GM21515 (cell line): ENCODE results near the gene TRIM38.
A peak's percentile ranks its signal among the peaks of the same experiment; 100 is the strongest.
"Not testable (repeated sequence)": the region's sequence is repeated elsewhere in the genome, so short reads cannot be mapped to it uniquely, and the experiment has no call there.

Source experiments
- ATAC-seq: cut with Tn5 transposase; IDR thresholded peaks from one replicate; pipeline ENCODE4 v1.9.1; 2021; ENCODE audit not compliant: unreplicated experiment

The TRIM38 gene

DNA sequence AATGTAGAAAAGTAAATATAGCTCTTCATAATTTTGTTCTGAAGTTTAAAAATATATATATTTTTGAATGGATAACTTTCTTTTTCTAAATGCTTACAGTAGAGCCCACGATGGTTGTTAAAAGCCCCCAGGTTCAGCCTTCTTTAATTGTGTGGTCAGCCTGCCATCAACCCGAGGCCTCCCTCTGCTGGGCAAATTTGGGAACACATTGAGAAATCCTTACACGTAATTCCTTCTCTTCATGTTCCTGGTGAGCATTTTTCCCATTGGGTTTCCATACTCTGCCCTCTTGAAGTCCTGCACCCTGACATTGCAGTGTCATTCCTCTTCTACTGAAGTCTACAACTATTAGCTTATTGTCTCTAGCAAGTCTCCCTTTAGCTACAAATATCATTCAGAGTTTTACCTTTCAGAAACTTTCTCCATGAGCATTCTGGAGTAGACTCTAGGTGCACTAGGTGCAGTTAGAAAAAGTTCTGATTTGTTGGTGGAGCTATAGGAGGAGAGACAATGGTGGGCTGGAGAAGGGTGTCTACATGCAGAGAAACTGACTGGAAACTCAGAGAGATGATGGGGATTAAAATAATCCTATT lies 40.6 kb downstream of the TRIM38 start:
- no peak for ATAC-seq

DNA sequence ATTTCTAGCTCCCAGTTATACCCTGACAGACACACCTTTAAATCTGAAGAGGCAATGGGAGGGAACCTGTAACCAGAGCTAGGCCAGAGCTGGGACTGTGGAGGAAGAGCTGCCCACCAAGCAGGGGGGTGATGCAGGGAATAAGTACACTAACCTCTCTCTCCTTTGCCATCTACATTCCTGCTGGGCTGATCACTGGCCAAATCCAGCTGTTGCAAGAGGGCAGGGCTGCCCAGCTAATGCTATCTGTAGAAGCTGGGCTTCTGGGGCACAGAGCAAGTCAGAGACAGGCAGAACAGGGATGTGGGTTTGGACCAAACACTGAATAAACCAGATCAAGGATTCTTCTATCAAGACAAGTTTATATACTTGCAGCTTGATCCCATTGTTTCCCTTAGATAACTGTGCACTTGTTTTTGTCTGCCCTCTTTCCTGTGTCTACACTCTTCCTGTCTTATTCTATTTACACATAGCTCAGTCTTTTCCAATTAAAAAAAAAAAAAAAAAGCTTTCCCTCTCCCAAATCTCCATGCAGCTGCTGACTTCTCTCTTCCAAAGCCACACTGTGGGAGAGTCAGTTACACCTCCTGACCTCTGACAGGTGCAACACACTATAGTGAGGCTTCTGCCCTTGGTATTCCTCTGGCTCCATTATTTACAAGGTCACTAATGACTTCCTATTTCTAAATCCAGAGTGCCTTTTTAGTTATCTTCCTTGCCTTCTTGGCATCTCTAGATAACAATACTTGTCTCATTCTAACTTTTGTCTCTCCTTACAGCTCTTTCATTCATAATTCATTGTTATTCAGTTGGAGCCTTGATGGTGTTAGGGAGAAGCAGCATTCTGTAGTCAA lies 43.7 kb downstream of the TRIM38 start:
- no peak for ATAC-seq

DNA sequence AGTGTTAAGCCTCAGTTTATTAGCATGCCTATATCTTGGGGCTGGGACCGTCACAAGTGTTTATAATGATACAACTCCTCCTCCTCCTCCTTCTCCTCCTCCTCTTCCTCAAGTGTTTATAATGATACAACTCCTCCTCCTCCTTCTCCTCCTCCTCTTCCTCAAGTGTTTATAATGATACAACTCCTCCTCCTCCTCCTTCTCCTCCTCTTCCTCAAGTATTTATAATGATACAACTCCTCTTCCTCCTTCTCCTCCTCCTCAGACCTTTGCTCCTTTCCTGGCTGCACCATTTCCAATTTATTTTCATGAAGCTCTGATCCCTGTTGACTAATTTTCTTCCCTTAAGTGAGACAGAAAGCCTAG lies 44.3 kb downstream of the TRIM38 start:
- ATAC-seq = not testable (repeated sequence)

DNA sequence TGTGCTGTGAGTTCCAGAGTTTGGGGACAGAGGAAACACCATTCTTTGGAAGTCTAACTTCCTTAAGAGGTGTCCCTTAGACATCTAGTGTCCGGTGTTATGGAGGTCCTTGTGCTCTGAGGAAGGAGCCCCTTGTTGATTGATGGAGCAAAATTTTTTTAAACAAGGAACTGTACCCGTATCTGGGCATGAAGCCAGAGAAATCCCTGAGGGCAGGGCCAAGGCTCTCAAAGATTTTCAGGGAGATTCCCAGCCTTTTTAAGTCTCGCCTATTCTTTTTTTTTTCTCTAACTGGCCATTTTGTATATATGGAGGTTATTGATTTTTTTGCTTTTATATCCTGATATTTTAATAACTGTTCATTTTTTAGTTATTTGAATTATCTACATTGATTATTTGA lies 45.9 kb downstream of the TRIM38 start:
- no peak for ATAC-seq

DNA sequence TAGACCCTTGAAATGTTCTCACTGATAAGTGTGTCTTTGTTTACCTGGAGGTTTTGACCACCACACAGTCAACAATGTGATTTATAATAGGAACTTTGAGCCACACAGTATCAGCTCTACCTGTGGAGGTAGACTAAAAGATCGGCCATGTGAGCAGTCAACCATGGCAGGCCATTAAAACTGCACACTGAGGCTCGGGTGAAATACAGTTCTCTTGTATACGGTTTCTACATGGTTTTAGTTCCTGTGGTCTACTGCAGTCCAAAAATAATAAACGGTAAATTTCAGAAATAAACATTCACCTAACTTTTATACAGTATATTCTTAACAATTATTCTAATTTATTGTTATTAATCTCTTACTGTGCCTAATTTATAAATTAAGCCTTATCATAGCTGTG lies 47.2 kb downstream of the TRIM38 start:
- ATAC-seq = no peak

DNA sequence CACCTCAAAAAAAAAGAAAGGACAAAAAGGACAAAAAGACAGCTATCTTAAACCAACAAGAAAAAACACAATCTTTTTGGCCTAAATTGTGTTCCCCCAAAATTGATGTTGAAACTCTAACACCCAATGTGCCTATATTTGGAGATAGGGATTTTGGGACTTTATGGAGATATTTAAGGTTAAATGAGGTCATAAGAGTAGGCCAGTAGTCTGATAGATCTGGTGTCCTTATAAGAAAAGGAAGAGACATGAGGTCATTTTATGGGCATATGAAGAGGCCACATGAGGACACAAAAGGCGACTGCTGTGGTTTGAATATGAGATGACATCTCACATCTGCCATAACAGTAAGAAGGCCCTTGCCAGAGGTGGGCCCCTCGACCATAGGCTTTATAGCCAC lies 49.5 kb downstream of the TRIM38 start:
- ATAC-seq = no peak

DNA sequence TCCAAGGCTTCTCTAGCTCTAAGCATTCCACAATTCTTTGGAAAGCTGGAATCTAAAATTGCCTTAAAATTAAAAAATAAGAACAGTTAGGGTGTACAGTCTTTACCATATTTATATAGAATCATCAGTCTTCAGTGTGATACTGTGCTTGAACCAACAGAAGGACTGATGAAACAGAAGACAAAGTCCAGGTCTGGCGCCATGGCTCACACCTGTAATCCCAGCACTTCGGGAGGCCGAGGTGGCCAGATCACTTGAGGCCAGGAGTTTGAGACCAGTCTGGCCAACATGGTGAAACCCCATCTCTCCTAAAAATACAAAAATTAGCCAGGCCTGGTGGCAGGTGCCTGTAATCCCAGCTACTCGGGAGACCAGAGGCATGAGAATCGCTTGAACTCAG lies 51.8 kb downstream of the TRIM38 start:
- not testable (repeated sequence) for ATAC-seq

DNA sequence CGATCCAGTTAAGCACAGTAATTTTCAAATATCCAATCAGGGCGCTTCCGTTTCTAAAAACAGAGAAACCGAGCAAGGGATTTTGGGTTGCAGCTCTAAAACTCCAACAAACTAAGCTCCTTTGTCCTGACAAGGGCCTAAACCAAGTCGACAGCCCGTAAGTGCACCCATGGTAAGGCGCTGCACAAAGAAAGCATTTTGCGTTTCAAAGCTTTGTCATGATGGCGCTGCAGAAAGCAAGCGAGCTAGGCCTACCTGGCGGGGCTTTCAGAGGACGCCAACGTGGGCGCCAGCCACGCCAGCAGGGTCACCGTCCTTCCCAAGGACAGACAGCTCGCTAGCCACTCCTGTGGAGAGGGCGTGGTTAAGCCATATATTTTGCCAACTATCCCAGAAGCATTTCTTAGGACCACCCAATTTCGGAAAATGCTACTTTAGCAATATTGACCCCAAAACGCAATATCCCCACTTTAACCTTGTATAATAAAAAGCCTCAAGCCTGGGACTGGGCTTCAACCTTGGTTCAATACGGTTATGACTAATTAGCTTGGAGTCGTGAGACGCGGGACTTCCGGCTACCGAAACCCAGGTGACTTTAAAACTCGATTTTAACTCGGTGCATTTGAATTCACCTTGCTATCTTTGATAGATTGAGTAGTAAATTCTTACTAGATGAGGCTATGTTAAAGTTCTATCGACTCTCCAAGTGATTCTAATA lies 53.8 kb downstream of the TRIM38 start:
- no peak for ATAC-seq

DNA sequence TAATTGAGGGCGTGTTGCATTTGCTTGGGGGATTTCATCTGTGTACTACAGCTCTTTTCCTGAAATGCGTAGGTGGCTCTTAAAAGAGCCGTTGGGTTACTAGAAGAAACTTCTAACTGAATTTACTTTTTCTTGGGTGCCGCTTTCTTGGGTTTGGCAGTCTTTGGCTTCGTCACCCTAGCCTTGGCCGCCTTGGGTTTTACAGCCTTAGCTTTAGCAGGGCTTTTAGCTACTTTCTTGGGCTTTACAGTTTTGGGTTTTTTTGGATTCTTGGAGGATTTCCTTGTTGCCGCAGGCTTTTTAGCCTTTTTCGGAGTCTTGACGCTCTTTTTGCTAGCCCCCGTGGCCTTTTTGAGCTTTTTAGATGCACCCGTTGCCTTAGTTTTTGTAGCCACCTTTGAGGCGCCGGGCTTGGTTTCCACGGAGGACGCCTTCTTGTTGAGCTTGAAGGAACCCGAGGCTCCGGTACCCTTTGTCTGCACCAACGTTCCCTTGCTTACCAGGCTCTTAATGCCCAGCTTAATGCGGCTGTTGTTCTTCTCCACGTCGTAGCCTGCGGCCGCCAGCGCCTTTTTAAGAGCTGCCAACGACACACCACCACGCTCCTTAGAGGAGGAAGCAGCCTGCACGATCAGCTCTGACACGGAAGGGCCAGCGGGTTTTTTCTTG lies 54.5 kb downstream of the TRIM38 start:
- ATAC-seq = no peak

DNA sequence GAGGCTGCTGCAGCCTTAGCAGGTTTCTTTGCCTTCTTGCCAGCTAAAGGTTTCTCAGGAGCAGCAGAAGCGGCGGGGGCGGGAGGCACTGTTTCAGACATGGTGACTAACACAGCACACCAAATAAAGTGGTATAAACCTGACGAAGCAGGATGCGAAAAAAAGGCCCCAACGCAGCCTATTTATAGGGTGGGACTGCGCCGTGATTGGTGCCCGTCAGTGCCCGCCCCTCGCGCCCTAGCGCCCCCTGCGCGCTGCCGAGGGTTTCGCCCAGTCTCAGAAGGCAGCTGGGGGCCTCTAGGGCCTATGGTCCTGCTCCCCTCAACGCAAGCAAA lies 55.0 kb downstream of the TRIM38 start:
- no peak for ATAC-seq

DNA sequence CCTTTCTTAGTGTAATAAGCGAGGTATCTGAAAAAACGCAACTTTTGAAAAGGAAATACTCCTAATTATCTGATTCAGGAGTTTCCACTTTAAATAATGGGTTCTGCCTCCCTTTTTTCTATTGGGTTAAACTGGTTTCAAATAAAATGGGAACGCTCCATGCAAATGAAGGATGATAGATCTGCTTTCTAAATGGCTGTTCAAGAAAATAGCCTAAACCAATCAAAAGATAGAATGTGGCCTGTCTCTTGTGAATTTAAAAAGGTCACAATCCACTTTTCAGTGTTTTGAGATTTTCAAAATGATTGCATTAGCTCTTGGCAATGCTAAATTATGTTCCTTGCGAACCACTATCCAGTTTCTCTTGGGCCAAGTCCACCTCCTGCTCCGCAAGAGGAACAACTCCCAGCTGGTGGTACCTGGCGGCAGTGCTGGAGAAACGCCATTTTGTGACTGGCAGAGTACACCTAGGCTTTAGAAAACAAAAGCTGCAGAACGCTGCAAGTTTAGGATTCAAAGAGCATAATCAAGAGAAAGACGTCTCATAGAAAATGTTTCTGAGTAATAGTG lies 56.7 kb downstream of the TRIM38 start:
- no peak for ATAC-seq

DNA sequence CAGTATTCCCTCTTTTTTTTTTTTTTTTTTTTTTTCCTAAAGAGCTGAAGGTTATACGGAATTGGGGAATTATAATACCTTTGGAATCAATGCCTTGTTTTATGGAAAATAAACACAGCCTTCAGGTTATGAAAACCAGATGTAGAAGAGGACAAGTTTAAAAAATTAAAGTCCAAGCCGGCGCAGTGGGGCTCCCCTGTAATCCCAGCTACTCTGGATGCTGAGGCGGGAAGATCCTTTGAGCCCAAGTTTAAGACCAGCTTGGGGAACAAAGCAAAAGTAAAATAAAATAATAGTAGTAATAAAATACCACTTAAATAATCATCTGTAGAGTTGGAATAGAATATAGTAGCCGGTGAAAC lies 57.3 kb downstream of the TRIM38 start:
- no peak for ATAC-seq

DNA sequence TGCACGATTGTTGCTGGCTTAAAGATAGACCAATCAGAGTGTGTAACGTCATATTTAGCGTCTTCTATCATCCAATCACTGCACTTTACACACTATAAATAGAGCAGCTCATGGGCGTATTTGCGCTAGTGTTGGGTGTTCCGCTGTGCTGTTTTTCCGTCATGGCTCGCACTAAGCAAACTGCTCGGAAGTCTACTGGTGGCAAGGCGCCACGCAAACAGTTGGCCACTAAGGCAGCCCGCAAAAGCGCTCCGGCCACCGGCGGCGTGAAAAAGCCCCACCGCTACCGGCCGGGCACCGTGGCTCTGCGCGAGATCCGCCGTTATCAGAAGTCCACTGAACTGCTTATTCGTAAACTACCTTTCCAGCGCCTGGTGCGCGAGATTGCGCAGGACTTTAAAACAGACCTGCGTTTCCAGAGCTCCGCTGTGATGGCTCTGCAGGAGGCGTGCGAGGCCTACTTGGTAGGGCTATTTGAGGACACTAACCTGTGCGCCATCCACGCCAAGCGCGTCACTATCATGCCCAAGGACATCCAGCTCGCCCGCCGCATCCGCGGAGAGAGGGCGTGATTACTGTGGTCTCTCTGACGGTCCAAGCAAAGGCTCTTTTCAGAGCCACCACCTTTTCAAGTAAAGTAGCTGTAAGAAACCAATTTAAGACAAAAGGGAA lies 57.9 kb downstream of the TRIM38 start:
- ATAC-seq = peak; percentile 53

DNA sequence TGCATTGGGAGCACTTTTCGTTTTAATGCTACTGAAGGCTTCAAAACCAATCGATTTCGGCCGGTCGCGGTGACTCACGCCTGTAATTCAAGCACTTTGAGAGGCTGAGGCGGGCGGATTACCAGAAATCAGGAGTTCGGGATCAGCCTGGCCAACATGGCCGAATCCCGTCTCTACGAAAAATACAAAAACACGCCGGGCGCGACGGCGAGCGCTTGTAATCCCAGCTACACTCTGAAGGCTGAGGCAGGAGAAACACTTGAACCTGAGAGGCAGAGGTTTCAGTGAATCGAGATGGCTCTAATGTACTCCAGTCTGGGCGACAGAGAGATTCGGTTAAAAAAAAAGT lies 58.4 kb downstream of the TRIM38 start:
- peak; percentile 16 for ATAC-seq

DNA sequence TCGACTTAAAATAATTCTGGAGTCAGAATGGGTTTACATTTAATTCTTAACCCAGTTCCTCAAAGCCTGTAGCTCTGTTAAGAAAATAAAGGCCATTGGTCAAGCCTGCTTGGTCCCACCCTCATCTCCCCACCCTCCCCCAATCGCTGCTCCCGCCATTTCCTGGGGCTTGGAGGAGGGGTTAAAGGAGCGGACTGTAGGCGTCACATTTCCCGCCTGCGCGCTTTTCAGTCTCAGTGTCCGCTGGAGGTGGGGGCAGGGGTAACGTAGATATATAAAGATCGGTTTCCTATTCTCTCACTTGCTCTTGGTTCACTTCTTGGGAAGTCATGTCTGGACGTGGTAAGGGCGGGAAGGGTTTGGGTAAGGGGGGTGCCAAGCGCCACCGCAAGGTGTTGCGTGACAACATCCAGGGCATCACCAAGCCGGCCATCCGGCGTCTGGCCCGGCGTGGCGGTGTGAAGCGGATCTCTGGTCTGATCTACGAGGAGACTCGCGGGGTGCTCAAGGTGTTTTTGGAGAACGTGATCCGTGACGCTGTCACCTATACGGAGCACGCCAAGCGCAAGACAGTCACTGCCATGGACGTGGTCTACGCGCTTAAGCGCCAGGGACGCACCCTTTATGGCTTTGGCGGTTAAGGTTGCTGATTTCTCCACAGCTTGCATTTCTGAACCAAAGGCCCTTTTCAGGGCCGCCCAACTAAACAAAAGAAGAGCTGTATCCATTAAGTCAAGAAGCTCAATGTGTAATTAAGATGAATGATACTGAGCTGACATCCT lies 58.9 kb downstream of the TRIM38 start:
- ATAC-seq = peak; percentile 48

DNA sequence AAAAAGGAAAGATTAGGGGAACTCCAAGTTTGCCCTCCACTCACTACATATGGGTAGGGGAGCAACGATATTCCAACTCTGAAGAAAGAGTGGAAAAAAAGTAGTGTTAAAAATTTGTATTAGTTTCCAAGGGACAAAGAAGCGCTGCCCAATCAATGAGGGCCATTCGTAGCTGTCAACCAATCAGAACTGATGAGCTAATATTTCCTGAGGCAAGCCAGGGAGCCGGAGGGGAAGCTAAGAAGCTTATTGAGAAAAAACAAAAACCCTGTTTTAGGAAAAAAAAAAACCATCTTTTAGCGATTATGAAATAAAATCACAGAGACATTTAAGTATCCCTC lies 59.5 kb downstream of the TRIM38 start:
- ATAC-seq = no peak

DNA sequence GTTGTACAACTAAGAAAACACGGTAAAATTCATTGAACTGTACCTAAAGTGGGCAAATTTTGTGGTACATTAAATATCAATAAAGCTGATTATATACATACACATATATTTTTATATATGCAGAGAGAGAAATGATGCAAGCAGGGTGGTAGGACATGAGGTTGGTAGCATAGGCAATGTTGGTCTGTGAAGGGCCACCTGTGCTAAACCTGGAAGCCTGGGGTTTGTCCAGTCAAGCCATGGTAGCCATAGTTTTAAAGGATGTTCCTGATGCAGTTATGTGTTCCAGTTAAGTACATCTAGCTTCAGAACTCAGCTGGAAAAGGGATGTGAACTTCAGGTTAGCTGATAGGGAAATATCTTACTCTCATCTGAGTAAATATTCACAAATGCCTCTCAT lies 60.1 kb downstream of the TRIM38 start:
- ATAC-seq = no peak

DNA sequence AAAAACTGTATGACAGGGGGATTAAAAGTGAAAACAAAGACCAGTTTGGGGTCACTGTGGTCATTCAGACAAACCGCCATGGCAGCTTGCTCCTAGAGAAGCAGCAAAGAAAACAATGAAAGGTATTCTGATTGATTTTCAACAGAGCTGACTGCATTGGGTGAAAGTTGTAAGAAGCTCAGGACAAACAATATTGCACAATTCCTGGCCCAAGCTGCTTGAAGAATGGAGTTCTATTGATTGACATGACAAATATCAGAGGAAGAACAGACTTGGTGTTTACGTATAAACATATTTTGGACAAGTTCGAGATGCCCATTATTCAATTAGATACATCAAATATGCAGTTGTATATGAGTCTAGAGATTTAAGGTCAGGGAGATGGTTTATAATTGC lies 62.0 kb downstream of the TRIM38 start:
- ATAC-seq = no peak

DNA sequence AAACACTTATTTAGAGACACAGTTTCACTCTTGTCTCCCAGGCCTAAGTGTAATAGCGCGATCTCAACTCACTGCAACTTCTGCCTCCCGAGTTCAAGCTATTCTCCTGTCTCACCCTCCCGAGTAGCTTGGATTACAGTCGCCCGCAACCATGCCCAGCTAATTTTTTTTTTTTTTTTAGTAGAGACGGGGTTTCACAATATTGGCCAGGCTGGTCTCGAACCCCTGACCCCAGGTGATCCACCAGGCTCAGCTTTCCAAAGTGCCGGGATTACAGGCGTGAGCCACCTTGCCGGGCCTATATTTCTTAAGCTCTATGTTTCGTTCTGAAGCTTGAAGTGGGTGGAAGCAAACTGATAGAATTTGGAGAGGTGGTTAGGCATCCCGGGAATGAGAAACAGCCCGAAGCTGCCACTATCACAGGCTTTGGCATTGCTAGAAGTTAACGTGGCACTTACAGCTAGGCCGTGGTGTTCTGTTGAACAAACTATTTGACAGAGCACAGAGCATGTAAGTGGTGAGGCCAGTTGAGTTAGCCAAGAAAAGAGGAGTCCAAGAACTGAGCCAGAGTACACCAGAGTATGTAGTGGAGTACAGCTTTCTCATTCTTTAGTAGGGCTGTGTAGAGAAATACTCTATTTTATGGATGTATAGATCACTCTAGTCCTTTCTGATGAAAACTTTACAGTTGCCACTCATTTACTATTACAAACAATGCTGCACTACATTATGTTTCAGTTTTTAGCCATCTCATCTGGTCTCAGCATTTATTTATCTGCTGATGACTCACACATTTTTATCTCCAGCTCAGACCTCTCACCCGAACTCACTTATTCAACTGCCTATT lies 62.7 kb downstream of the TRIM38 start:
- ATAC-seq = no peak
